Body of pancreas (tissue), 4 donors: Measurements from ENCODE around the gene KDELR3.

Experiments used
- POLR2A ChIP-seq, 3 donors: fragments of 450-650 bp; IDR thresholded peaks; one replicate each; pipeline ENCODE4 v1.6.1; 2016; ENCODE audit warnings: antibody characterized with exemption in 3 of 3, mild to moderate bottlenecking in 2 of 3
- TF ChIP-seq, protein P1 (sequence below), 7 experiments: fragments of 450-650 bp in 4 of 7; fragments of 200-600 bp in 3 of 7; sonication (generic) in 3 of 7; IDR thresholded peaks; one replicate each; pipeline ENCODE4 v1.5.1; 2016 to 2019; ENCODE audit warnings: antibody characterized with exemption in 7 of 7

DNA sequence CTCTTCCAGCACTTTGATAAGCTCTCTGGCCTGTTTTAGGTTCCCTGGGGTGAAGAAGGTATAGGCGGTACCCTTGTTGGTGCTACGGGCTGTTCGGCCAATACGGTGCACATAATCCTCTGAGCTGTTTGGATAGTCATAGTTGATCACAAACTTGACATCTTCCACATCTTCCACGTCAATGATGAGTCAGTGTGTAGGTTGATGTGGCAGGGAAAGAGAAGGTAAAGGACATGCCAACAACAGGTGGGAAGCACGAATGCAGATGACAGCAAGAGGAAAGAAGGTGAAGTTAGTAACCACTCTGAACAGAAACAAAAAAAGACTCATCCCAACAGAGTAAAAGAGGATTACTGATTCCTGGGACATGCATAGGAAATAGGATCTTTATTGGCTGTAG, 20.1 kb downstream of the KDELR3 start:
- no peak for TF ChIP-seq POLR2A (IDR thresholded peaks at IDR 0.05)
- TF ChIP-seq, protein P1, sequence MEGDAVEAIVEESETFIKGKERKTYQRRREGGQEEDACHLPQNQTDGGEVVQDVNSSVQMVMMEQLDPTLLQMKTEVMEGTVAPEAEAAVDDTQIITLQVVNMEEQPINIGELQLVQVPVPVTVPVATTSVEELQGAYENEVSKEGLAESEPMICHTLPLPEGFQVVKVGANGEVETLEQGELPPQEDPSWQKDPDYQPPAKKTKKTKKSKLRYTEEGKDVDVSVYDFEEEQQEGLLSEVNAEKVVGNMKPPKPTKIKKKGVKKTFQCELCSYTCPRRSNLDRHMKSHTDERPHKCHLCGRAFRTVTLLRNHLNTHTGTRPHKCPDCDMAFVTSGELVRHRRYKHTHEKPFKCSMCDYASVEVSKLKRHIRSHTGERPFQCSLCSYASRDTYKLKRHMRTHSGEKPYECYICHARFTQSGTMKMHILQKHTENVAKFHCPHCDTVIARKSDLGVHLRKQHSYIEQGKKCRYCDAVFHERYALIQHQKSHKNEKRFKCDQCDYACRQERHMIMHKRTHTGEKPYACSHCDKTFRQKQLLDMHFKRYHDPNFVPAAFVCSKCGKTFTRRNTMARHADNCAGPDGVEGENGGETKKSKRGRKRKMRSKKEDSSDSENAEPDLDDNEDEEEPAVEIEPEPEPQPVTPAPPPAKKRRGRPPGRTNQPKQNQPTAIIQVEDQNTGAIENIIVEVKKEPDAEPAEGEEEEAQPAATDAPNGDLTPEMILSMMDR (IDR thresholded peaks at IDR 0.05): no peak
